Fibroblast of lung (primary cell): ENCODE results near the gene KRTAP19-4. TPM values are rescaled to one million over a fixed set of nuclear protein-coding genes. Genes with fewer than 3 reads are reported as not detected.
"Not testable (repeated sequence)": the region's sequence is repeated elsewhere in the genome, so short reads cannot be mapped to it uniquely, and the experiment has no call there.

Experiments used
- DNase-seq, 2 donors: peaks; one replicate each; pipeline versions ENCODE4 v3.0.0 to v3.0.0-alpha.2; 2010; ENCODE audit warnings: low read depth in 2 of 2
- H2AFZ ChIP-seq: 2 replicates; pipeline ENCODE4 v1.5.1; 2012; ENCODE audit warnings: low read length, control low read depth, inconsistent platforms
- H3K27ac ChIP-seq: 2 replicates; pipeline ENCODE4 v1.5.1; 2011; ENCODE audit warnings: low read length, control low read depth; ENCODE audit not compliant: insufficient read depth
- H3K27me3 ChIP-seq: 2 replicates; pipeline ENCODE4 v1.5.1; 2011; ENCODE audit warnings: mild to moderate bottlenecking, low read length; ENCODE audit not compliant: control insufficient read depth, insufficient read depth
- H3K36me3 ChIP-seq: 2 replicates; pipeline ENCODE4 v1.5.1; 2011; ENCODE audit warnings: low read length; ENCODE audit not compliant: control insufficient read depth, insufficient read depth
- H3K4me1 ChIP-seq: 2 replicates; pipeline ENCODE4 v1.5.1; 2011; ENCODE audit warnings: low read length; ENCODE audit not compliant: control insufficient read depth, insufficient read depth; ENCODE audit errors: extremely low read depth
- H3K4me2 ChIP-seq: 2 replicates; pipeline ENCODE4 v1.5.1; 2011; ENCODE audit warnings: low read length, control low read depth; ENCODE audit not compliant: insufficient read depth; ENCODE audit errors: extremely low read depth
- H3K4me3 ChIP-seq, 4 experiments: fragments of 200-600 bp in 1 of 4; sonication (generic) in 1 of 4; replicated peaks in 1 of 4; 2 replicates each; pipeline ENCODE4 v1.5.1; 2011 to 2016; ENCODE audit warnings: low read length in 4 of 4, low read depth in 3 of 4, mild to moderate bottlenecking in 3 of 4, control low read depth in 2 of 4, inconsistent platforms in 1 of 4, mixed read lengths in 1 of 4; ENCODE audit not compliant: insufficient read depth in 1 of 4; ENCODE audit errors: control extremely low read depth in 1 of 4
- H3K79me2 ChIP-seq: 2 replicates; pipeline ENCODE4 v1.5.1; 2012; ENCODE audit warnings: mild to moderate bottlenecking, low read length, inconsistent platforms; ENCODE audit not compliant: control insufficient read depth, insufficient read depth
- H3K9ac ChIP-seq: 2 replicates; pipeline ENCODE4 v1.5.1; 2011; ENCODE audit warnings: mild to moderate bottlenecking, low read length, control low read depth; ENCODE audit not compliant: insufficient read depth
- H3K9me3 ChIP-seq: 2 replicates; pipeline ENCODE4 v1.5.1; 2012; ENCODE audit warnings: low read depth, low read length; ENCODE audit not compliant: control insufficient read depth, insufficient read depth
- H4K20me1 ChIP-seq: 2 replicates; pipeline ENCODE4 v1.5.1; 2011; ENCODE audit warnings: low read length; ENCODE audit not compliant: control insufficient read depth, insufficient read depth; ENCODE audit errors: extremely low read depth
- CTCF ChIP-seq, 2 donors: IDR thresholded peaks in 1 of 2; conservative IDR thresholded peaks in 1 of 2; 1 replicate in 1 of 2; 2 replicates in 1 of 2; pipeline ENCODE4 v1.5.1; 2011 to 2012; ENCODE audit warnings: low read length in 2 of 2, control low read depth in 1 of 2, inconsistent platforms in 1 of 2, low read depth in 1 of 2, mild to moderate bottlenecking in 1 of 2
- EZH2 ChIP-seq: IDR thresholded peaks from 2 replicates; pipeline ENCODE4 v1.5.1; 2012; ENCODE audit warnings: low read length, control low read depth, mild to moderate bottlenecking; ENCODE audit errors: missing control alignments
- polyA plus RNA-seq, 2 donors: library from polyadenylated mRNA; depleted of rRNA in 1 of 2; stranded (reverse) in 1 of 2; unstranded in 1 of 2; fragments of >200 nt; gene quantifications; 2 replicates each; pipeline ENCODE4 v1.2.1, GENCODE V29; 2011 to 2012; ENCODE audit warnings: missing spikeins in 1 of 2
- total RNA-seq: library from RNA; depleted of rRNA; stranded (reverse); fragments of >200 nt; gene quantifications from 2 replicates; pipeline ENCODE4 v1.2.1, GENCODE V29; 2014

KRTAP19-4 gene
- total and polyA plus RNA-seq, 2 donors (not counting 1 experiment from before 2014, with no cell fraction given), result not detected

- Histone ChIP-seq H3K4me2 (no peak overlapping the region), H3K79me2 (no peaks in the 10 kb centered on the region), H2AFZ (no peak overlapping the region), H3K4me3 (no peak overlapping the region), H3K36me3 (no peaks in the 10 kb centered on the region), H3K4me1 (no peaks in the 10 kb centered on the region), H3K9ac (no peak overlapping the region), H3K27ac (no peak overlapping the region), H4K20me1 (no peaks in the 10 kb centered on the region), H3K27me3 (no peaks in the 10 kb centered on the region), H3K9me3 (no peaks in the 10 kb centered on the region)
- DNase-seq, result no peak
- no peak for TF ChIP-seq EZH2
- no peak for TF ChIP-seq CTCF (conservative IDR thresholded peaks at IDR 0.05 in 1 of 2, IDR thresholded peaks at IDR 0.05 in 1 of 2; ENCODE audit: low read depth in 1 of 2, low read length in 2 of 2)
Measured at GRCh38 chr21:30515681-30516080, 18.7 kb upstream of the KRTAP19-4 start.

GRCh38 chr21:30505621-30506205 lies 8.7 kb upstream of the KRTAP19-4 start:
- not testable (repeated sequence) for H3K36me3 ChIP-seq, H3K4me3 ChIP-seq, H3K27ac ChIP-seq, DNase-seq, H2AFZ ChIP-seq, H3K9ac ChIP-seq, H3K4me1 ChIP-seq, H3K9me3 ChIP-seq, H3K27me3 ChIP-seq, H3K4me2 ChIP-seq, H4K20me1 ChIP-seq, H3K79me2 ChIP-seq

GRCh38 chr21:30502041-30502440 lies 5.1 kb upstream of the KRTAP19-4 start, which contains the start of gene KRTAP19-5:
Gene KRTAP19-5, minus strand, starts transcription at chr21:30502141. Its CDS starts 51 bp downstream, at chr21:30502090.
- no peaks in the 10 kb centered on the region for H3K79me2 ChIP-seq
- no peak within 1 kb of the TSS for H3K9ac ChIP-seq
- no peak within 1 kb of the TSS for H2AFZ ChIP-seq
- no peak within 1 kb of the TSS for H3K27ac ChIP-seq
- H3K4me3 ChIP-seq, result no peak within 1 kb of the TSS
- no peak for DNase-seq
- no peaks in the 10 kb centered on the region for H4K20me1 ChIP-seq
- H3K4me1 ChIP-seq, result no peaks in the 10 kb centered on the region
- no peak within 1 kb of the TSS for H3K4me2 ChIP-seq
- H3K9me3 ChIP-seq, result no peaks in the 10 kb centered on the region
- TF ChIP-seq EZH2, result no peak
- TF ChIP-seq CTCF (conservative IDR thresholded peaks at IDR 0.05 in 1 of 2, IDR thresholded peaks at IDR 0.05 in 1 of 2; ENCODE audit: low read depth in 1 of 2, low read length in 2 of 2), result no peak
- H3K36me3 ChIP-seq, result no peaks in the 10 kb centered on the region
- no peaks in the 10 kb centered on the region for H3K27me3 ChIP-seq
